GM23338 (cell line): ENCODE data around the gene SLC2A13. TPM values are rescaled to one million over a fixed set of nuclear protein-coding genes. Genes with fewer than 3 reads are reported as not detected.

Source experiments
- ATAC-seq: fragments of 200-7000 bp; cut with Tn5 transposase; 3 replicates; pipeline ENCODE4 v1.9.1; 2020
- DNase-seq: peaks from one replicate; pipeline ENCODE4 v3.0.0-alpha.2; 2015; ENCODE audit warnings: low spot score
- H2AFZ ChIP-seq: fragments of 200-600 bp; sonication (generic); 2 replicates; pipeline ENCODE4 v1.8.0; 2016; ENCODE audit warnings: antibody characterized with exemption, mild to moderate bottlenecking, moderate library complexity
- H3F3A ChIP-seq: fragments of 200-600 bp; sonication (generic); replicated peaks from 2 replicates; pipeline ENCODE4 v1.8.0; 2017; ENCODE audit warnings: antibody characterized with exemption, mixed run types, low read depth
- H3K27ac ChIP-seq: fragments of 200-600 bp; sonication (generic); 2 replicates; pipeline ENCODE4 v1.6.1; 2016; ENCODE audit warnings: low read depth
- H3K27me3 ChIP-seq: fragments of 200-600 bp; sonication (generic); 2 replicates; pipeline ENCODE4 v1.8.0; 2016; ENCODE audit warnings: mild to moderate bottlenecking, mixed run types, moderate library complexity; ENCODE audit not compliant: insufficient read depth
- H3K36me3 ChIP-seq: fragments of 200-600 bp; sonication (generic); 2 replicates; pipeline ENCODE4 v1.8.0; 2016; ENCODE audit warnings: mild to moderate bottlenecking; ENCODE audit not compliant: insufficient read depth
- H3K4me1 ChIP-seq: fragments of 200-600 bp; sonication (generic); 2 replicates; pipeline ENCODE4 v1.8.0; 2016; ENCODE audit warnings: mild to moderate bottlenecking, moderate library complexity; ENCODE audit not compliant: insufficient read depth
- H3K4me2 ChIP-seq: fragments of 200-600 bp; sonication (generic); 2 replicates; pipeline ENCODE4 v1.7.1; 2017; ENCODE audit warnings: mixed run types
- H3K4me3 ChIP-seq: fragments of 200-600 bp; sonication (generic); 2 replicates; pipeline ENCODE4 v1.6.1; 2016; ENCODE audit warnings: mixed run types
- H3K79me2 ChIP-seq: fragments of 200-600 bp; sonication (generic); replicated peaks from 2 replicates; pipeline ENCODE4 v1.8.0; 2017; ENCODE audit warnings: mild to moderate bottlenecking; ENCODE audit not compliant: insufficient read depth
- H3K9me2 ChIP-seq: fragments of 200-600 bp; sonication (generic); 2 replicates; pipeline ENCODE4 v1.8.0; 2017; ENCODE audit not compliant: insufficient read depth
- H4K20me1 ChIP-seq: fragments of 200-600 bp; sonication (generic); replicated peaks from 2 replicates; pipeline ENCODE4 v1.8.0; 2017; ENCODE audit warnings: mild to moderate bottlenecking; ENCODE audit not compliant: insufficient read depth
- H3K27ac Mint-ChIP-seq: 2 replicates; pipeline ENCODE4 v1.8.0; 2020; ENCODE audit warnings: inconsistent platforms, mild to moderate bottlenecking, moderate library complexity, mixed read lengths
- H3K27me3 Mint-ChIP-seq: 3 replicates; pipeline ENCODE4 v1.8.0; 2022; ENCODE audit warnings: low read depth, mild to moderate bottlenecking, moderate library complexity, mixed read lengths, inconsistent platforms; ENCODE audit not compliant: insufficient read depth, poor library complexity
- H3K36me3 Mint-ChIP-seq: 3 replicates; pipeline ENCODE4 v1.8.0; 2021; ENCODE audit warnings: low read depth, mild to moderate bottlenecking, inconsistent platforms, moderate library complexity, mixed read lengths
- H3K4me1 Mint-ChIP-seq: 3 replicates; pipeline ENCODE4 v1.8.0; 2020; ENCODE audit warnings: mild to moderate bottlenecking, inconsistent platforms, mixed read lengths
- H3K4me3 Mint-ChIP-seq: 3 replicates; pipeline ENCODE4 v1.8.0; 2021; ENCODE audit warnings: moderate library complexity, mild to moderate bottlenecking, inconsistent platforms, mixed read lengths
- H3K9me3 Mint-ChIP-seq: 3 replicates; pipeline ENCODE4 v1.8.0; 2020; ENCODE audit warnings: moderate library complexity, mild to moderate bottlenecking, inconsistent platforms, mixed read lengths
- CREB1 ChIP-seq: fragments of 250-450 bp; sonication (Bioruptor Pico); IDR thresholded peaks from 2 replicates; pipeline ENCODE4 v1.5.0; 2020; ENCODE audit warnings: low read depth, mild to moderate bottlenecking, moderate library complexity
- EZH2 ChIP-seq: fragments of 200-600 bp; sonication (generic); IDR thresholded peaks from one replicate; pipeline ENCODE4 v1.8.0; 2017; ENCODE audit warnings: antibody characterized with exemption, mild to moderate bottlenecking, low read depth; ENCODE audit not compliant: unreplicated experiment
- EZH2phosphoT487 ChIP-seq: fragments of 200-600 bp; sonication (generic); IDR thresholded peaks from one replicate; pipeline ENCODE4 v1.8.1; 2018; ENCODE audit warnings: antibody characterized with exemption; ENCODE audit not compliant: unreplicated experiment
- JUNB ChIP-seq: IDR thresholded peaks from one replicate; pipeline ENCODE4 v1.6.1; 2016; ENCODE audit warnings: antibody characterized with exemption; ENCODE audit not compliant: unreplicated experiment
- NANOG ChIP-seq: IDR thresholded peaks from 2 replicates; pipeline ENCODE4 v1.6.1; 2016; ENCODE audit warnings: antibody characterized with exemption, borderline replicate concordance
- POLR2AphosphoS5 ChIP-seq: IDR thresholded peaks from 2 replicates; pipeline ENCODE4 v1.6.1; 2016; ENCODE audit warnings: antibody characterized with exemption, low read depth
- REST ChIP-seq: IDR thresholded peaks from one replicate; pipeline ENCODE4 v1.6.1; 2018; ENCODE audit warnings: antibody characterized with exemption; ENCODE audit not compliant: unreplicated experiment
- STAT1 ChIP-seq: IDR thresholded peaks from one replicate; pipeline ENCODE4 v1.6.1; 2016; ENCODE audit warnings: antibody characterized with exemption; ENCODE audit not compliant: unreplicated experiment
- ZNF114 ChIP-seq: fragments of 250-450 bp; sonication (Bioruptor Pico); IDR thresholded peaks from 2 replicates; pipeline ENCODE4 v1.5.0; 2020; ENCODE audit warnings: mild to moderate bottlenecking, moderate library complexity
- ZNF462 ChIP-seq: fragments of 250-450 bp; sonication (Bioruptor Pico); IDR thresholded peaks from 2 replicates; pipeline ENCODE4 v1.5.0; 2020; ENCODE audit warnings: mild to moderate bottlenecking, moderate library complexity
- polyA plus RNA-seq: library from polyadenylated mRNA; unstranded; fragments of >200 nt; fragmentation: Nextera tagmentation; extraction: Ambion mirVana; gene quantifications from 2 replicates; pipeline ENCODE4 v1.2.1, GENCODE V29; 2016
- total RNA-seq: library from RNA; depleted of rRNA; stranded (reverse); fragments of >200 nt; shearing (Covaris generic); gene quantifications from 2 replicates; pipeline ENCODE4 v1.2.3, GENCODE V29; 2014

Gene SLC2A13
- total and polyA plus RNA-seq, 2 experiments from 2014 or later: 6.8 to 22.7 TPM

DNA sequence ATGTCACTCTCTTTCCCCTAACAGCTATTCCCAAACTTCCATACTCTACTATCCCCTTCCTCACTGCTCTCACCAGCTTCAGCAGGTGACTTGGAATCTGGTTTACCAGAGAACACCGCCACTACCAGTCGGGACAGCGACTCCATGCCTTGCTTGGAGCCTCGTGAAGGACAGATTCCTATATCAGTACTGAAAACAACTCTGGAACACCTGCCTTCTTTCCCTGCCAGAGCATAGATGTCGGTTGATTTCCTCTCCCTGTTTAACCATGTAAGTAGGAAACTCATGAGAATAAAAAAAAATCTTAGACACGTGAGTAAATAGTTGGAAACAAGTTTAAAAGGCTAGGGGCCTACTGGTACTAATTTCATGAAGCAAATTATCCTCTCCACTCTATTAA is 266.8 kb downstream of the SLC2A13 start:
- TF ChIP-seq ZNF114 (no peak), STAT1 (no peak), NANOG (no peak), ZNF462 (CRISPR knock-in tag) (no peak), EZH2 (no peak), POLR2AphosphoS5 (no peak), REST (no peak), JUNB (no peak), CREB1 (CRISPR knock-in tag) (no peak), EZH2phosphoT487 (no peak)
- H3K4me1 ChIP-seq: no peaks in the 10 kb centered on the region
- H3K79me2 ChIP-seq: no peaks in the 10 kb centered on the region
- Mint-ChIP-seq H3K36me3 (no peaks in the 10 kb centered on the region), H3K27ac (no peak overlapping the region), H3K4me1 (no peaks in the 10 kb centered on the region), H3K27me3 (no peaks in the 10 kb centered on the region), H3K4me3 (no peak overlapping the region), H3K9me3 (no peaks in the 10 kb centered on the region; the same call in 2 of the 3 replicates)
- ATAC-seq (no peak), DNase-seq (no peak)
- H3K27me3 ChIP-seq: no peaks in the 10 kb centered on the region
- H3K9me2 ChIP-seq: no peaks in the 10 kb centered on the region
- no peak overlapping the region for H3K27ac ChIP-seq
- H4K20me1 ChIP-seq: no peaks in the 10 kb centered on the region
- no peak overlapping the region for H3K4me3 ChIP-seq
- H3F3A ChIP-seq: no peaks in the 10 kb centered on the region
- H2AFZ ChIP-seq: no peak overlapping the region
- H3K4me2 ChIP-seq: no peak overlapping the region
- H3K36me3 ChIP-seq: no peaks in the 10 kb centered on the region
